ENCODE measurements around the gene KIAA0825. TPM values are rescaled to one million over a fixed set of nuclear protein-coding genes. Genes with fewer than 3 reads are reported as not detected.

KIAA0825 gene
- total and polyA plus RNA-seq, 8 donors = 5.1 to 6.9 (median 6.5) TPM

DNA sequence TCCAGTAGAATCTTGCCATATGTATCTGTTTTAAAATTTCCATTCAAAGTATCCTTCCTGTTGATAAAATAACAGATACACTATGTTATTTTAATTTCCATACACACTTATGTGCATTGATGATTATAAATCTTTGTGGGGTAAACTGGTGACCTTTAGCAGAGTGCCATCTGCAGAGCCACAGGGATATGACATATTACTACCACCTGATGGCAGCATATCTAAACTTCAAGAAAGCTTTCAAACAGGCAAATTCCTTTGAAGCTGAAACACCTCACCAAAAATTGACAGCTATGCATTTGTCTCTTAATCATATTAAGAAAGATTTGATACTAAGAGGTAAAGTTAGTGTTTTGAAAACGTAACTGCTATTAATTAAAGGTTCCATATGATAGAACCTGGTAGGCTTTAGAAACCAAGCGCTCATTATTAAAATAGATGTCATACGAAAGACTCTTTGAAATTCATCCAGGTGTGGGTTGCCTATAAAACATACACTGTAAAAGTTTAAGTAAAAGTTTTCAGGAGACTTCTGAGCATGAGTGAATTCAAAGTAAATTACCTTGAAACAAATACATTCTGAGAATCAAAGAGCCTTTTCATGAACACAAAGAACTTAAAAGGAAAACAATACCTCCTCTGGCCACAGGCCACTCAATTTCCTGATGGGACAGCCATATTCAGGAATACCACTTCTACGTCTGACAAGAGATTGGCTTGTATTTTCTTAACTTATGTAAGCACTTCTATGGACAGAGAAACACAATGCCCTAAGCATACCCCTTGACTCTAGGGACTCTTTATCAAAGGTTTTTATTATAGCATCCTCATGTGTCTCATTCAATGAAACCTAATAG lies 93.3 kb downstream of the KIAA0825 start:
- no peaks in the 10 kb centered on the region for H3K4me1 ChIP-seq
- peak in 1 of 4 donors; percentile 22 for DNase-seq
- no peak overlapping the region for H3K27ac ChIP-seq
- no peaks in the 10 kb centered on the region for H3K27me3 ChIP-seq
- intact Hi-C loops (cut with DNase I) = no loop called here
- no peak overlapping the region for H3K4me3 ChIP-seq
- peak; percentile 84 for ATAC-seq
- H3K9me3 ChIP-seq = no peaks in the 10 kb centered on the region
- peak; percentile 43 to 62 for TF ChIP-seq CTCF (IDR thresholded peaks at IDR 0.05)
- H3K36me3 ChIP-seq = no peaks in the 10 kb centered on the region

DNA sequence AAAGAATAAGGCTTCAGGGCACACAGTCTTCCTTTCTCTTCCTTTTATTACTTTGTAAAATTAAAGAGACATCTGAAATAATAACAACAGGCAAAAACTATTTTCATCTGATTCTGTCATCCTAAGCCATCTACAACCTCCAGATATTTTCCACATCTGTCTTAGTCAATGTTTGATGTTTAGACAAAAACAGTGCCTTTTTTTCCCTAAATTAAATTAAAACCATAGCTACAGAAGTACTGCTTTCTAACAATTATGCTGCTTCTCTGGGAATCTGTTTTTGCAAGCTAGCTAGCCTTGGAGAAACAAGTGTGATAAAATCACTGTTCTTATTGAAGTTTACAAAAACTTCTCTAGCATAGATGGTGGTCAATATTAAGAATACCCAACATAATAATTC lies 95.4 kb downstream of the KIAA0825 start:
- TF ChIP-seq CTCF (IDR thresholded peaks at IDR 0.05) = no peak
- Histone ChIP-seq H3K27ac (no peak overlapping the region), H3K27me3 (no peaks in the 10 kb centered on the region), H3K4me3 (no peak overlapping the region), H3K4me1 (no peaks in the 10 kb centered on the region), H3K9me3 (no peaks in the 10 kb centered on the region), H3K36me3 (no peaks in the 10 kb centered on the region)
- intact Hi-C loops (cut with DNase I) = no loop called here
- DNase-seq = no peak
- ATAC-seq = no peak

DNA sequence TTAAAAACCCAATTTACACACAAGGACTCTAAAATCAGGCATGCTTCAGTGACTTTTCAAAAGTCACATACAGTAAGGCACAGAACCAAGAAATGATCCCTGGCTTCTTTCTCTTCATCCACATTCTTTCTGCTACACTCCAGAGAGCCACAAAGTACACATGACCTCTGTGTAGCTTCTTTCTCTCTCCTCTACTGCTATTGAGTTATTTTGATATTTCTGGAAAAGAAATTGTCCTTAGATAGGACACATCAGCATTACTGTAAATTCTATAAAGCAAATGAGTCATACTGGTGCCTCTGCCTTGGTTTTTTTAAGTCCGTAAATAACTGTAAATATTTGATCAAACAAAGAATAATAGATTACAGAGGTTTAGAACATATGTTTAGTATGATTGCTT lies 96.3 kb downstream of the KIAA0825 start:
- intact Hi-C loops (cut with DNase I) = no loop called here
- H3K9me3 ChIP-seq = no peaks in the 10 kb centered on the region
- H3K27me3 ChIP-seq = no peaks in the 10 kb centered on the region
- no peak overlapping the region for H3K27ac ChIP-seq
- H3K4me3 ChIP-seq = no peak overlapping the region
- DNase-seq (no peak), ATAC-seq (no peak)
- H3K36me3 ChIP-seq = no peaks in the 10 kb centered on the region
- no peaks in the 10 kb centered on the region for H3K4me1 ChIP-seq
- TF ChIP-seq CTCF (IDR thresholded peaks at IDR 0.05) = no peak

GRCh38 chr5:94517490-94518488 lies 100.6 kb downstream of the KIAA0825 start:
- no peak overlapping the region for H3K4me3 ChIP-seq
- no peak for TF ChIP-seq CTCF (IDR thresholded peaks at IDR 0.05)
- ATAC-seq (no peak), DNase-seq (no peak)
- no peaks in the 10 kb centered on the region for H3K36me3 ChIP-seq
- H3K9me3 ChIP-seq = no peaks in the 10 kb centered on the region
- no peaks in the 10 kb centered on the region for H3K4me1 ChIP-seq
- intact Hi-C loops (cut with DNase I) = no loop called here
- no peaks in the 10 kb centered on the region for H3K27me3 ChIP-seq
- no peak overlapping the region for H3K27ac ChIP-seq

DNA sequence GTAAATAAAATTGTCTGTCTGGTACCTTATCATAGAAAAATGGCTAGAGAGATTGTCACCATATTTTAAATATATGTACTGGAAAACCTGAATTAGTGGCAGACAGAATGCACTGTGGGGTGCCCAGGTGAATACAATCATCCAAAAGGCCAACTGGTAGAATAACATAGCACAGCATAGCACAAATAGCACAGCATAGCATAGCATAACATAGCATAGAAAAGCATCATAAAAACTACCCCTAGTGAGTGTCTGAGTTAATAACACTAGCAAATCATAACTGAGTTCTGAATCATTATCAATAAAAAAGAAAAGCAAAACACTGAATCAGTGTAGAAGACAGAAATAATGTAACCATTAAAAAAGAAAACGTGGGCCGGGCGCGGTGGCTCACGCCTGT lies 102.3 kb downstream of the KIAA0825 start:
- H3K36me3 ChIP-seq = no peaks in the 10 kb centered on the region
- H3K27me3 ChIP-seq = no peaks in the 10 kb centered on the region
- H3K9me3 ChIP-seq = no peaks in the 10 kb centered on the region
- no peak overlapping the region for H3K4me3 ChIP-seq
- H3K27ac ChIP-seq = no peak overlapping the region
- DNase-seq (no peak), ATAC-seq (no peak)
- peaks cover 0 to 3% of the 10 kb centered on the region in 2 donors for H3K4me1 ChIP-seq
- no peak for TF ChIP-seq CTCF (IDR thresholded peaks at IDR 0.05)
- intact Hi-C loops (cut with DNase I) = no loop called here
